HG03139 (cell line): Measurements from ENCODE around the gene STK17A.

Experiments used
- ATAC-seq: cut with Tn5 transposase; IDR thresholded peaks from one replicate; pipeline ENCODE4 v1.9.1; 2021; ENCODE audit not compliant: unreplicated experiment

The STK17A gene

GRCh38 chr7:43631559-43631958 is 48.7 kb downstream of the STK17A start:
- ATAC-seq, result no peak

GRCh38 chr7:43632746-43633145 is 49.8 kb downstream of the STK17A start:
- ATAC-seq, result no peak

GRCh38 chr7:43634384-43634783 is 51.5 kb downstream of the STK17A start:
- no peak for ATAC-seq

- ATAC-seq, result no peak
Observed at GRCh38 chr7:43636093-43636492, 53.2 kb downstream of the STK17A start.

GRCh38 chr7:43637114-43637806 is 54.4 kb downstream of the STK17A start:
- no peak for ATAC-seq

GRCh38 chr7:43639858-43640491 is 57.1 kb downstream of the STK17A start:
- ATAC-seq, result no peak

- ATAC-seq, result no peak
Observed at GRCh38 chr7:43640679-43641078, 57.8 kb downstream of the STK17A start.

GRCh38 chr7:43642897-43643630 is 60.2 kb downstream of the STK17A start:
- no peak for ATAC-seq

- no peak for ATAC-seq
Observed at GRCh38 chr7:43643846-43644245, 60.9 kb downstream of the STK17A start.

- ATAC-seq, result no peak
Observed at GRCh38 chr7:43645699-43646226, 62.9 kb downstream of the STK17A start.

- ATAC-seq, result no peak
Observed at GRCh38 chr7:43646603-43647338, 63.9 kb downstream of the STK17A start.

- no peak for ATAC-seq
Observed at GRCh38 chr7:43647339-43647672, 64.4 kb downstream of the STK17A start.

GRCh38 chr7:43647673-43648472 is 65.0 kb downstream of the STK17A start:
- no peak for ATAC-seq

GRCh38 chr7:43648473-43649406 is 65.8 kb downstream of the STK17A start:
- ATAC-seq, result peak; percentile 54

- peak; percentile 56 for ATAC-seq
Observed at GRCh38 chr7:43649755-43650274, 66.9 kb downstream of the STK17A start.

GRCh38 chr7:43650457-43651052 is 67.6 kb downstream of the STK17A start:
- no peak for ATAC-seq

- ATAC-seq, result no peak
Observed at GRCh38 chr7:43652364-43652763, 69.5 kb downstream of the STK17A start.

GRCh38 chr7:43653466-43653865 is 70.6 kb downstream of the STK17A start:
- ATAC-seq, result no peak
